Measurements from ENCODE around the gene GTF2H4.
"Not testable (repeated sequence)": the region's sequence is repeated elsewhere in the genome, so short reads cannot be mapped to it uniquely, and the experiment has no call there.

The GTF2H4 gene

DNA sequence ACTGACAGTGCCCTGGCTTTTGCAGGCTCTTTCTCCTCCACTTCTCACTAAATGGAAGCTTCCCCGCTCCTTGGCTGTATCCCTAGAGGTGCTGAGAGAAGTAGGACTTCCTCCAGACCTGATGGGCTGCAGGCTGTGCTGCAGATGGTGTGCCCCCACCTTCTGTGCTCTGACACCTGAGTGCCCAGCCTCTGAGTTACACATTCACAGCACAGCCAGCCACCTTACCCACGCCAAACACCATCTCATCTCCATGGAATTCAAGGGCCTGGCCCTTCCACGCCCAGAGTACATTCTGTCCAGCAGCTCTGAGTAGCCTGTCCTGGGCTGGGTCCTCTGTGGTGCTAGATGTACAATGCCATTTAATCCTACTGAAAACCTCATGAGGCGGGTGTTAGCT, 18.6 kb downstream of the GTF2H4 start:
- DNase-seq = no peak

GRCh38 chr6:30927080-30927479, 19.1 kb downstream of the GTF2H4 start:
- DNase-seq = not testable (repeated sequence)

DNA sequence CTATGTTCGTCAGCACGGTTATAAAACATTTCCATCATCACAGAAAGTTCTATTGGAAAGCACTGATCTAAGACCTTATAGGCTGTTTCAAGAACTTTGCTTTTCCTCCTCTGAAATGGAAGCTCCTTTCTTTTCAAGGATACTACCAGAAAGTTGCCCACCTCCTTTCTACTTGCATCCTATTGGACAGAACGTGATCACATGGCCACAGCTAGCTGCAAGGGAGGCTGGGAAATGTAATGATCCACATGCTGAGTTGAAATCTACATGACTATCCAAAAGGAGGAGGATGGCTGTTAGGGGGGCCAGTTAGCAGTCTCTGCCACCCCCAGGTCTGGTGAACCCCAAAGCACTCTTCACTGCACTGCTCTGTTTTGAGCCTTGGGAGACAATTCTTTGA, 20.7 kb downstream of the GTF2H4 start:
- DNase-seq = no peak

DNA sequence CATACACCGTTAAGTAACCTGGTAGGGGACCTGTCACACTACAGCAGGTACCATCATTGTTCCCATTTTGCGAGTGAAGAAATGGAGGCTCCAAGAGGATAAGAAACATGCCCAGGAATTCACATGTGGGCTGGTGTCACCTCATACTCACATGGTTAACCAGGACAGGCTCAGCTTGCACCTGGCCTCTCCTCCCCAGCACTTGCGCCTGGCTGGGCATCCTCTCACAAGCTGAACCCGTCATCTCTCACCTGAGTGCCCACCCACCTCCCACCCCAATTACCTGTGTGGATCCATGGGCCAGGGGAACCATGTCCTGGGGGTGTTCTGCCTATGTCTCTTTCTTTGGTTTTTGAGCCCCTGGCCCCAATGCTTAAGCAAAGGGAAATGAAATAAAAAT, 22.5 kb downstream of the GTF2H4 start:
- no peak for DNase-seq

GRCh38 chr6:30931272-30931671, 23.3 kb downstream of the GTF2H4 start:
- no peak for DNase-seq

DNA sequence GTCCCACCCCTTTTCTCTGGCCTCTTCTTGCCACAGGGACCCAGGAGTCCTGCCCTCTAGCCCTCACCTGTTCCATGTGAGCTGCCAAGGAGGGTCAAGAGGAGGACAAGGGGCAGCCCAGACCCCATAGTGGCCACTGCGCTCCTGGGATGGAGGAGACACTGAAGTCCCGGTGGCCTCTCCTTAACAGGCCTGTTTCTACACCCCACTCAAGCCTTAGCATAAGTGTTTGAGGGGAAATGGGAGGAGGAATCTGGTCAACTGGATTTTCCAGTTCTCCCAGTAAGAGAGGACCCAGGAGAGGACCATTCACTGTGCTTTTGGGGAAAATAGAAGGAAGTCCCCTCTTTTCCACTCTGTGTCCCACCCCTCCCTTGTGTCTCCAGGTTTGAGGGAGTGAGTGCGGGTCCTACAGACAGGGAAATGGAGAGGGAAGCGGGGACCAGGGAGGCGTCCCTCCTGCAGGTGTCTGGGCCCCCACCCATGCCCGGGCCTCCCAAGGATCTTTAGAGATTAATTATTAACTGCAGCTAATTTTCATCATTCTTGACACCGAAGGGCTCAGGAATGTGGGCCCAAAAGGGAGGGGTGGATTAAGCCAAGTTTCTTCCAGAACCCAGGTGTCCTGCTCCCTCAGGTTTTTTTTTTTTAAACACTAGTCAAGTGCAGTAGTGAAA, 24.1 kb downstream of the GTF2H4 start, which contains the start of gene SFTA2:
TSS of gene SFTA2 (minus strand) at position 202 of the 677 bp plus-strand sequence. CDS start at position 128, 74 bp downstream.
- DNase-seq = no peak

- DNase-seq = no peak
Measured at GRCh38 chr6:30932665-30933365, 24.8 kb downstream of the GTF2H4 start.

GRCh38 chr6:30935018-30935417, 27.0 kb downstream of the GTF2H4 start:
- no peak for DNase-seq

DNA sequence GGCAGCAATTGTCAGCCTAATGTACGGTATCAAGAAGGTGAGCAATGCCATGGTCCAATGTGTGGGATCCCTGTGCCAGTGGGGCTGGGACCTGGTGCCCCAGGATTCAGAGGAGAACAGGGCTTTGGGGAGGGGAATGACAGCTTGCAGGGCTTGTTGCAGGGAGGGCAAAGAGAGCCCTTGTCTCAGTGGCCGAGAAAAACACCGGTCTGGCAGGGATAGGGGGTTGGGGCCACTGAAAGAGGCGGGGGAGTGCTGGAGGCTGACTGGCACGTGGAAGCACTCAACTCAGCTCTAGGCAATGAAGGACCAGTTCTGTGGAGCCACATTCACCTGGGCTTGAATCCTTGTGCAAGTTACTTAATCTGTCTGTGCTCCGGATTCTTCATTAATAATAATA, 29.3 kb downstream of the GTF2H4 start:
- no peak for DNase-seq

DNA sequence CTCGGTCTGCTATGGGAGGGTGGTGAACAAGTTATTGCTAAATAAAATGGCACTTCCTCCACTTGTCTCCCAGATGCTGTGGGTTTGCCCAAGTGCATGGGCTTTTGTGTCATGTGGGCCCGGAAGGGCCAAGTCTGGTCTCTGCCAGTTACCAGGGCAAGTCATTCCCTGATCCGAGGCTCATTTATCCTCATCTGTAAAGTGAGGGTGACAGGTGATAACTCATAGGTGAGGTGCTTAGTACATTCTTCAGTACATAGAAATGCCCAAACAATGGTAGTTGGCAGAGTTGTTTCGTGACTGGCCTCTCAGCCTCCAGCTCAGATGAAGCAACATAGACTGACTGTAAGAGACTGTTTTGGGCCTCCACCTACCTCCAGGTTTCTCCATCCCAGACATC, 30.7 kb downstream of the GTF2H4 start:
- DNase-seq = no peak

DNA sequence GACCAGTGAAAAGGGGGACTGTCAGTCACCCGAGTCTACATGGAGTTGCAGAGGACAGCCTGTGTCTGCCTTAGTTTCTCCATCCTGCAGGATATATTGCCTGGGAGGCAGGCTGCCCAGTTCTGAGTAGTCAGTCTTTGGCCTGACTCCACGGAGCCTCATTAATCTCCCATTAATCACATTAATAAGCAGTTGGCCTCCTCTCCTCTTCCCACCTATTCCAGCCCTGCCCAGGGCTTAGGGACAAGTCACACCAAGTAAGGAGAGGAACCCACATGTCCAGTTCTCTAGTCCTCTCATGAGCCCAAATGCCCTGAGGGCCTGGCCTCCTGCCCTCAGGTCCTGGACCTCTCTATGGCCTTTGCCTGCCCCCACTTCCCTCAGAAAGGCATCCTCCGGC, 31.5 kb downstream of the GTF2H4 start:
- no peak for DNase-seq

- no peak for DNase-seq
Measured at GRCh38 chr6:30940361-30940986, 32.5 kb downstream of the GTF2H4 start, which contains the start of gene MUCL3. MUCL3 (plus strand) TSS chr6:30940973; CDS start chr6:30941000, 27 bp downstream.

DNA sequence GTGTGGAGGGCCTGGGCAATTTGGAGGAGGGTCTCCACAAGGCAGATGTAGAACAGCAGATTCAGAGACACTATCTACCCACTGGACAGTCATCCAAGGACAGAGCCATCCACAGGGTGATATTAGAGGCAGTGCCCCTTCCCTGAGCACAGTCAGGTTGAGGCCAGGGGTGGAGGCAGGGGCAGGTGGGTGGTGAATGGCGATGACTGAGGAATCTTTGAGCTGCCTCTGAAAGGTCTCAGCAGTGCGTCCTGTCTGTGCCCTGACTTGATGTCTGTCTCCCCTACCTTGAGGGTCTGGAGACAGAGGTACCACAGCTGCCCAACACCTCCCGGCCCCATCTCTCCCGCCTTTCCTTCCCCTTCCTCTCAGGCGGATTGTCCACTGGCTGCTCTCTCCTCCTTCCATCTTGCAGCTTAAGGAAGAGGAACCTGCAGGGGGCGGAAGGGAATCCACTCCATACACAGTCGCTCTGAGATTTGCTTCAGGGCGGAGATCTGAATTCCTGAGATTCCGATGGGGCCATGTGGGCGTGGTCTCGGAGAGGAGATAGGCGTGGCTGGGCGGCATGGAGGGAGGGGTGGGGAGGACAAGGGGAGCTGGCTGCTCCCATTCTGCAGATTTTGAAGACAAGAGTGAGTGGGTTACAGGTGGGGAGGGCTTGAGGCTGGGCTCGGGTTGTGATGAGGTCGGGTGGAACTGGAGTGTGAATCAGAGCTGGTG, 34.5 kb downstream of the GTF2H4 start:
- no peak for DNase-seq

DNA sequence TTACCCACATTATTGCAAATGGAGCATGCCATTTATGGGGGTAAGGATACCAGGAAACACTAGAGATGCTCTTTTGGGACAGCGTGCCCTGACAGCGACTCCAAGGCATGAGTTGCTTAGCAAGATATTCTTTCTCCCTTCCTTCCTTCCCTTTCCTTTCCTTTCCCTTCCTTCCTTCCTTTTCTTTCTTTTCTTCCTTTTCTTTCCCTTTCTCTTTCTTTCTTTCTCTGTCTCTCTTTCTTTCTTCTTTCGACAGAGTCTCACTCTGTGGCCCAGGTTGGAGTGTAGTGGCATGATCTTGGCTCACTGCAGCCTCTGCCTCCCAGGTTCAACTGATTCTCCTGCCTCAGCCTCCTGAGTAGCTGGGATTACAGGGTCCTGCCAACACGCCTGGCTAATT, 36.0 kb downstream of the GTF2H4 start:
- DNase-seq = no peak

GRCh38 chr6:30945281-30945680, 37.3 kb downstream of the GTF2H4 start:
- DNase-seq = no peak

DNA sequence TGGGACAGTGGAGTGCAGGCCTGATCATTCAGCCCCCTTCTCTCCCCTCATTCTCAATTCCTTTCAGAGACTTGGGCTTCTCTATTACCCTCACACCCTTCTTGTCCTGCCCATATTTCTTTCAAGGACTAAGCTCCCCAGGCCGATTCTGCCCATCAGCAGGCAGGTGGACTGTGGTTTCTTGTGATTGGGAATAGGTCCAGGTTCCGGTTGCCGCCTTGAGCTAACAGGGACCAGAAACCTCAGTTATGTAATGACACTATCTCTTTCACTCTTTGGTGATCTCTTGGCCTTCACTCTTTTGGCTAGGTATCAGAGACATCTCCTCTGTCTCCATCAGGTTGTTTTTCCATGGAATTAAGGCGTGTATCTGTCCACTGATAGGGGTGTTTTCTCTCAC, 39.2 kb downstream of the GTF2H4 start:
- DNase-seq = no peak

DNA sequence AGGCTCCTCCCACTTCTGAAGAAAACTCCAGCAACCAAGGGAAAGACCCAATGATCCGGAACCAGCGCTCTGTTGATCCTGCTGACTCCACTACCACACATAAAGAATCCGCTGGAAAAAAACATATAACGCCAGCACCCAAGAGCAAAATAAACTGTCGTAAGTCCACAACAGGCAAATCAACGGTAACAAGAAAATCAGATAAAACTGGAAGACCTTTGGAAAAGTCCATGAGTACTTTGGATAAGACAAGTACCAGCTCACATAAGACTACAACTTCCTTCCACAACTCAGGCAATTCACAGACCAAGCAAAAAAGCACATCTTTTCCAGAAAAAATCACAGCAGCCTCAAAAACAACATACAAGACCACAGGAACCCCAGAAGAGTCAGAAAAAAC, 40.8 kb downstream of the GTF2H4 start:
- DNase-seq = no peak

DNA sequence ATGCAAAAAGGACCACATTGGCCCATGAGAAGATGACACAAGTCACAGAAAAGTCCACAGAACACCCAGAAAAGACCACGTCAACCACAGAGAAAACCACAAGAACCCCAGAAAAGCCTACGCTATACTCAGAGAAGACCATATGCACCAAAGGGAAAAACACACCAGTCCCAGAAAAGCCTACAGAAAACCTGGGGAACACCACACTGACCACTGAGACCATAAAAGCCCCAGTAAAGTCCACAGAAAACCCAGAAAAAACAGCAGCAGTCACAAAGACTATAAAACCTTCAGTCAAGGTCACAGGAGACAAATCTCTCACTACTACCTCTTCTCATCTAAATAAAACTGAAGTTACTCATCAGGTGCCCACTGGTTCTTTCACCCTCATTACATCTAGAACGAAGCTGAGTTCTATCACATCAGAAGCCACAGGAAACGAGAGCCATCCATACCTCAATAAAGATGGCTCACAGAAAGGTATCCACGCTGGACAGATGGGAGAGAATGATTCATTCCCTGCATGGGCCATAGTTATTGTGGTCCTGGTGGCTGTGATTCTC, 44.0 kb downstream of the GTF2H4 start:
- no peak for DNase-seq

DNA sequence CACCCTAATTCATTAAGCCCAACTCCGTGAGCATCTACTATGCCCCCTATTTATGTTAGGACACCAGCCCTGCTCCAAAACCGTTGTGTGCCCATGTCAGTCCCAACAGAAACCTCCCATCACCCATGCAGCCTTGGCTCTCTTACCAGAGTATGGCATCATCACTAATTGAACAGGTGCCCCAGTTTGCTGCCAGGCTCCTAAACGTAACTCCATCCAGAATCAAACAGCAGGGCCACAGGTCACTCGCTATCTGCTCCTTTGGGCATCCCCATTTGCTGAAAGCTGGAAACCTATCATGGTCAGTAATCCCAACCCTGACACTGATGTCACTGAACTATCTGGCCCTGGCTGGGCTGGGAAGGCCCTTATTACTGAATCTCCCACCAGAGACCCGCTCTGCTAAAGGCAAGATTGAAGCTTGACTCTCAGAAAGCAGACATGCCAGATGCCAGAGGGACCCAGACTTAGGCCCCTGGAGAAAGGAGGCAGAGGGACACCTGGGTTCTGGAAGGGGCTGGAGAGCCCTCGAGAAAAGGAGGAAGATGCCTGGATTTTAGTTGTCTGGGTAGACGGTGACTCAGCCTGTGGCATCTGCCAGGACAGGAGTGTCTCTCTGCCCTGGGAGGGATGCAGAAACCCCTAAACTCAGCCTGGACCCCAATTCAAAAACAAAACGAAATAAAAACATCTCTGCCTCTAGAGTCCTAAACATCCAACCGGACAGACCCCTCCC, 46.8 kb downstream of the GTF2H4 start:
- DNase-seq = no peak

DNA sequence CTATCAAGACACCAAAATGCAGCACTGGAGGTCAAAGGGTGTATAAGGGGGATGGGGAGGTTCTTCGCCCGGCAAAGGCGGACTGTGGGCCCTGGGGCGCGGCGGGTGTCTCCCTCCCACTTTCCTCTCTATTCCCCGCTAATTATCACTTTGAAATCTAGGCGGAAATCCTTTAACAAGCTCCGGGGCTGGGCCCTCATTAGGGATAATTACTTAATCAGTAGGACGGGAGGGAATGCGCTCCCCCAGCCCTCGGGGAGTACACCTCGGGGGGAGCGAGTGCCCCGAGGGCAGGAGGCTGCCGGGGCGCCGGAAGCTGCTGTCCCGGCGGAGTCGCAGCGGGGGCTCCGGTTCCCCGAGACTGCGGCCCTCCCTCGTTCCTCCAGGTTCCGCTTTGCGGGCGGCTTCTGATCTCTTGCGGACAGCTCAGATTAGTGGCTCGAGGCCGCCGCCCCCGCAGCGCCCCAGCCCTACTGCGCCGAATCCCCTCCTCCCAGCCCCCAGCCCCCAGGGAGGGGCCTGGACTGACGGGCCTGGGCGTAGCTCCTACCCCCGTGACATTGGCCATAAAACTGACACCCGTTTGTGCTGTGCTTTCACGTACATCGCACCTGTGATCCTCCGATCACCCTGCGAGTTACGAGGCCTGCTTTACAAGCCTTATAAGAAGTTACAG, 47.5 kb downstream of the GTF2H4 start:
- peak; percentile 39 for DNase-seq

DNA sequence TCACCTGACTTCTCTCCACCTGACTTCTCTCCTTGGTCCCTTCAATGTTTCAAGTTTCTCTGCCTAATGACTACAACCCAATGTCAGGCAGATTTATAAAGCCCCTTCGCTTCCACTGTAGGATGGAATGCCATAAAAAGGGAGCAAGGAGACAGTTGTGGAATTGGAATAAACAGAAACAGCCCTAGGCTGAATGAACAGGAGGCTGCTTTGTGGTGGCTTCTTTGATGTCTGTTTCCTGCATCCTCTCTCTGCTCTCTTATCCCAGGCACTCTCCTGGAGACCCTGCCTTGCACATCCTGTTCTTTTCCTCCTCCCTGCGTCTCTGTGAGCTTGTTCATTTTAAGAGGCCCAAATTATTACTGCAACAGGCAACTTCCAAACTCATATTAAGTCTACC, 49.7 kb downstream of the GTF2H4 start:
- DNase-seq = no peak
